Loucy (cell line): ENCODE results near the gene SNTB2.

Experiments
- EZH2phosphoT487 ChIP-seq: fragments of 200-600 bp; IDR thresholded peaks from 2 replicates; pipeline ENCODE4 v1.6.1; 2018; ENCODE audit warnings: antibody characterized with exemption, mild to moderate bottlenecking, moderate library complexity, borderline replicate concordance
- TF ChIP-seq, protein P1 (sequence below): fragments of 200-600 bp; sonication (generic); conservative IDR thresholded peaks from 2 replicates; pipeline ENCODE4 v1.5.1; 2014; ENCODE audit warnings: mild to moderate bottlenecking, antibody characterized with exemption, low read length

DNA sequence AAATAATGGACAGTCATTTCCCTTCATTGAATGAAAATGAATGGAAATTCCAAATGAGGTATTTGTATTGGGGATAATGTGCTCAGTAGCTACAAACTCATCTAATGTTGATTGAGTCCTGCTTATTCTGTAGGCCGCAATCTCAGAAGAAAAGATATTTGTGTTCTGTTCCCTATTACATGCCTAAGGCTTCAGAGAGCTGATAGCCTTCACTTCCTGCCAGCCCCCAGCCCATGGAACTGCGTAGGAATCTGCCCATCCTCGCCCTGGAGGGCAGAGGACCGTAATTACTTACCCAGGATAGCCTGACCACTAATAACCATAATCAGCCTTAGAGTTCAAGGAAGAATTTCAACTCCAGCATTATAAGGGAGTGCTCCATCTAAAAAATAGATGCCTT, 17.9 kb upstream of the SNTB2 start:
- TF ChIP-seq, protein P1, sequence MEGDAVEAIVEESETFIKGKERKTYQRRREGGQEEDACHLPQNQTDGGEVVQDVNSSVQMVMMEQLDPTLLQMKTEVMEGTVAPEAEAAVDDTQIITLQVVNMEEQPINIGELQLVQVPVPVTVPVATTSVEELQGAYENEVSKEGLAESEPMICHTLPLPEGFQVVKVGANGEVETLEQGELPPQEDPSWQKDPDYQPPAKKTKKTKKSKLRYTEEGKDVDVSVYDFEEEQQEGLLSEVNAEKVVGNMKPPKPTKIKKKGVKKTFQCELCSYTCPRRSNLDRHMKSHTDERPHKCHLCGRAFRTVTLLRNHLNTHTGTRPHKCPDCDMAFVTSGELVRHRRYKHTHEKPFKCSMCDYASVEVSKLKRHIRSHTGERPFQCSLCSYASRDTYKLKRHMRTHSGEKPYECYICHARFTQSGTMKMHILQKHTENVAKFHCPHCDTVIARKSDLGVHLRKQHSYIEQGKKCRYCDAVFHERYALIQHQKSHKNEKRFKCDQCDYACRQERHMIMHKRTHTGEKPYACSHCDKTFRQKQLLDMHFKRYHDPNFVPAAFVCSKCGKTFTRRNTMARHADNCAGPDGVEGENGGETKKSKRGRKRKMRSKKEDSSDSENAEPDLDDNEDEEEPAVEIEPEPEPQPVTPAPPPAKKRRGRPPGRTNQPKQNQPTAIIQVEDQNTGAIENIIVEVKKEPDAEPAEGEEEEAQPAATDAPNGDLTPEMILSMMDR, result no peak
- TF ChIP-seq EZH2phosphoT487, result no peak
